Superior temporal gyrus (tissue), 1 donor: ENCODE results near the gene SLC25A51.

Experiments used
- DNase-seq: peaks from one replicate; pipeline ENCODE4 v3.0.0-alpha.2; 2016; ENCODE audit errors: extremely low spot score

The SLC25A51 gene

GRCh38 chr9:37839496-37840461, 64.1 kb downstream of the SLC25A51 start:
- no peak for DNase-seq
